IPS-20b (cell line): ENCODE data around the gene RSU1.

ENCODE experiments used
- H3K27ac ChIP-seq: one replicate; pipeline ENCODE4 v1.5.1; 2013; ENCODE audit warnings: low read length
- H3K27me3 ChIP-seq: 2 replicates; pipeline ENCODE4 v1.6.1; 2013; ENCODE audit warnings: mild to moderate bottlenecking, low read length, inconsistent platforms; ENCODE audit not compliant: insufficient read depth
- H3K36me3 ChIP-seq: 2 replicates; pipeline ENCODE4 v1.6.1; 2013; ENCODE audit warnings: low read depth, mild to moderate bottlenecking, inconsistent platforms, low read length, moderate library complexity; ENCODE audit not compliant: insufficient read depth
- H3K4me1 ChIP-seq: 2 replicates; pipeline ENCODE4 v1.6.1; 2013; ENCODE audit warnings: mild to moderate bottlenecking, control low read depth, inconsistent platforms, low read length, moderate library complexity; ENCODE audit not compliant: insufficient read depth
- H3K4me3 ChIP-seq: 2 replicates; pipeline ENCODE4 v1.5.1; 2013; ENCODE audit warnings: mild to moderate bottlenecking, low read length, inconsistent platforms
- H3K9ac ChIP-seq: 2 replicates; pipeline ENCODE4 v1.6.1; 2013; ENCODE audit warnings: low read depth, mild to moderate bottlenecking, inconsistent platforms, low read length, moderate library complexity
- H3K9me3 ChIP-seq: 2 replicates; pipeline ENCODE4 v1.6.1; 2013; ENCODE audit warnings: mild to moderate bottlenecking, low read depth, low read length, inconsistent platforms; ENCODE audit not compliant: insufficient read depth

RSU1 gene

GRCh38 chr10:16732376-16732775 is 84.8 kb downstream of the RSU1 start:
- Histone ChIP-seq H3K4me3 (no peak overlapping the region), H3K27ac (no peak overlapping the region), H3K9ac (no peak overlapping the region), H3K4me1 (no peaks in the 10 kb centered on the region), H3K9me3 (no peaks in the 10 kb centered on the region), H3K36me3 (no peaks in the 10 kb centered on the region), H3K27me3 (no peaks in the 10 kb centered on the region)

GRCh38 chr10:16728266-16728665 is 89.0 kb downstream of the RSU1 start:
- Histone ChIP-seq H3K9me3 (no peaks in the 10 kb centered on the region), H3K27ac (no peak overlapping the region), H3K4me1 (no peaks in the 10 kb centered on the region), H3K9ac (no peak overlapping the region), H3K4me3 (no peak overlapping the region), H3K36me3 (no peaks in the 10 kb centered on the region), H3K27me3 (no peaks in the 10 kb centered on the region)

DNA sequence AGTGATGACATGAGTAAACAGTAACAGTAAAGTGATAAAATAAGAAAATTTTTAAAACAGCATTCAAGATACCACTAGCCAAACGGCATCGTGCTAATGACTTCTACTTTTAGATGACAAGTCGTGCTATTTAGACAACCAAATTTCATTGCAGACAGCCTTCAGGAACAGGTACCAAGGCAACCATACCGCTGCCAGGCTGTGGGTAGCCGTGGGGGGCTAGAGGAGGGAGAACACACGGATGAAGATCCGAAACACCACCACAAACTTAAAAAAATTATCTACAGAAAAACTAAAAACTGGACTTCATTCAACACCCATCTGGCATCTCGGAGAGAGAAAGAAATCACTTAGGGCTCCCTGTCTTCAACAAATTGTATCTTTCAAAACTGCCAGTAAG is 89.6 kb downstream of the RSU1 start:
- no peaks in the 10 kb centered on the region for H3K36me3 ChIP-seq
- H3K9me3 ChIP-seq: no peaks in the 10 kb centered on the region
- H3K4me3 ChIP-seq: no peak overlapping the region
- H3K27ac ChIP-seq: no peak overlapping the region
- no peak overlapping the region for H3K9ac ChIP-seq
- H3K27me3 ChIP-seq: no peaks in the 10 kb centered on the region
- H3K4me1 ChIP-seq: no peaks in the 10 kb centered on the region

DNA sequence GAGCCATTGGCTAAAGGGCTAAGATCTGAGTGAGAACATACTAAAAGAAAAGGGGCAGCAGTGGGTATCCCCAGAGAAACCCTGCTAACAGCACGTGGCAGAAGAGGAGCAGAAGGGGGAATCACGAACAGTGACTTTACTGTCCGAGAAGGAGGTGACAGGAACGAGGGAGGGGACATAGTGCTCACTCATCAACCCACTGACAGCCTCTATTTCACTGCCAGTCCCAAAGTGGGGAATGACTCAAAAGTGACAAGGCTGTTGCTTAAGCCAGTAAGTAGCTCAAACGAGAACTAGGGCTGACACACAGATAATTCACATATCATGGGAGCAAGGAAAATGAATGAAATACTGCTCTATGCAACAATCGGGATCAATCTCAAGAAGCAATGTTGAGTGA is 92.7 kb downstream of the RSU1 start:
- H3K9me3 ChIP-seq: no peaks in the 10 kb centered on the region
- no peak overlapping the region for H3K4me3 ChIP-seq
- no peaks in the 10 kb centered on the region for H3K36me3 ChIP-seq
- no peak overlapping the region for H3K9ac ChIP-seq
- H3K27me3 ChIP-seq: no peaks in the 10 kb centered on the region
- H3K4me1 ChIP-seq: no peaks in the 10 kb centered on the region
- no peak overlapping the region for H3K27ac ChIP-seq

DNA sequence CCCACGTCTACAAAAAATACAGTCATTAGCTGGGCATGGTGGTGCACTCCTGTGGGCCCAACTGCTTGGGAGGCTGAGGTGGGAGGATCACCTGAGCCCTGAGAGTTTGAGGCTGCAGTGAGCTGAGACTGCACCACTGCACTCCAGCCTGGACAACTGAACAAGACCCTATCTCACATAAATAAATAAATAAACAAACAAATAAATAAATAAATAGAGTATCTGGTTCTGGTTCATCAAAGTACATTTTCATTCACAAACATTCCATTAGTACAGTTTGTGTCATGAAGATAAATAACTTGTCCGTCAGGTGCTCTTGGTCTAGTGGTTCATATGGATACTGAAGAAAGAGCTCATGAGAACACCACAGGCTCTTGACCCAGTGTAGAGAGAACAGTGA is 96.4 kb downstream of the RSU1 start:
- Histone ChIP-seq H3K4me3 (no peak overlapping the region), H3K36me3 (no peaks in the 10 kb centered on the region), H3K4me1 (no peaks in the 10 kb centered on the region), H3K27me3 (no peaks in the 10 kb centered on the region), H3K9ac (no peak overlapping the region), H3K9me3 (no peaks in the 10 kb centered on the region), H3K27ac (no peak overlapping the region)

GRCh38 chr10:16717622-16718395 is 99.4 kb downstream of the RSU1 start:
- H3K36me3 ChIP-seq: no peaks in the 10 kb centered on the region

DNA sequence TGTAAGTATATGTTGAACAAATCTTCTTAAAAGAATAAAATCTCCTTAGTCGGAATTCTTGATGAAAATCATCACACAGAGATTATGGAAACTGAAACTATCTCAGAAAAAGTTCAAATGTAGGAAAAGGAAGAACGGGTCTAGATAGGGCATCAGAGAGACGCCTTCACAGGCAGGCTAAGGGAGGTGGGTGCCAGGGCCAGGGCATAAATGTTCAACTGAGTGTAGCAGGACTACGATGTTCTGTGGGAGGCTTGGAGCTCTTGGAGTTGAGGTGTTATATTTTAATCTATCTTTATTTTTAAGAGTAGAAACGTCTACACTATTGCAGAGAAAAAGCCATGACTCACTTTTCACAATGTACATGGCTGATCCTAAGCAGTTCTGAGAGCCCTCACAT is 101.2 kb downstream of the RSU1 start:
- Histone ChIP-seq H3K9ac (no peak overlapping the region), H3K36me3 (no peaks in the 10 kb centered on the region), H3K4me1 (no peaks in the 10 kb centered on the region), H3K27me3 (no peaks in the 10 kb centered on the region), H3K4me3 (no peak overlapping the region), H3K27ac (no peak overlapping the region), H3K9me3 (peaks cover 29% of the 10 kb centered on the region)

More at GRCh38 chr10:16717622-16718395, 99.4 kb downstream of the RSU1 start:
- Histone ChIP-seq H3K9ac (no peak overlapping the region), H3K4me1 (no peaks in the 10 kb centered on the region), H3K9me3 (peaks cover 14% of the 10 kb centered on the region; the same call in 1 of the 2 replicates), H3K4me3 (no peak overlapping the region), H3K27me3 (no peaks in the 10 kb centered on the region), H3K27ac (no peak overlapping the region)

DNA sequence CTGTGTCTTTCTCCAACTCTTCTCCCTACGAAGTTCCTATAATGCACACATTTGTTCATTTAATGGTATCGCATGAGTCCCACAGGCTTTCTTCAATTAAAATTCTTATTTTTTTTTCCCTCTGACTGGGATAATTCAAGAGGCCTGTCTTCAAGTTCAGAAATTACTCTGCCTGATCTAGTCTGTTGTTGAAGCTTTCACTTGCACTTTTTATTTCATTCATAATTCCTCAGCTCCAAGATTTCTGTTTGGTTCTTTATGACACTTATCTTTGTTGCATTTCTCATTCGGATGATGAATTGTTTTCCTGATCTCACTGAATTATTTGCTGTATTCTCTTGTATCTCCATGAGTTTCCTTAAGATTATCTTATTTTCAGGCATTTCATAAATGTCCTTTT is 103.9 kb downstream of the RSU1 start:
- Histone ChIP-seq H3K9ac (no peak overlapping the region), H3K27me3 (no peaks in the 10 kb centered on the region), H3K9me3 (peaks cover 29% of the 10 kb centered on the region), H3K36me3 (no peaks in the 10 kb centered on the region), H3K27ac (no peak overlapping the region), H3K4me3 (no peak overlapping the region), H3K4me1 (no peaks in the 10 kb centered on the region)

DNA sequence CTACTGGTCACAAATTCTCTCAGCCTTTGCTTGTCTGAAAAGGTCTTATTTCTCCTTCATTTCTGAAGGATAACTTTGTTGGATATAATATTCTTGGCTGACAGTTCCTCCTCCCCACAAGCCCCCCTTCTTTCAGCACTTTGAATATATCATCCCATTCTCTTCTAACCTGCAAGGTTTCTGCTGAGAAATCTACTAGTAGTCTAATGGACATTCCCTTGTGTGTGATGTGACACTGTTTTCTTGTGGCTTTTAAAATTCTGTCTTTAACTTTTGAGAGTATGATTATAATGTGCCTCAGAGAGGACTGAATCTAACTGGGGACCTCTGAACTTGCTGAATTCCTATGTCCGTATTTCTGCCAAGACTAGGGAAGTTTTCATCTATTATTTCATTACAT is 104.3 kb downstream of the RSU1 start:
- Histone ChIP-seq H3K27ac (no peak overlapping the region), H3K9me3 (peaks cover 29% of the 10 kb centered on the region), H3K36me3 (no peaks in the 10 kb centered on the region), H3K4me3 (no peak overlapping the region), H3K27me3 (no peaks in the 10 kb centered on the region), H3K9ac (no peak overlapping the region), H3K4me1 (no peaks in the 10 kb centered on the region)

- H3K27me3 ChIP-seq: no peaks in the 10 kb centered on the region
- H3K4me1 ChIP-seq: no peaks in the 10 kb centered on the region
- no peak overlapping the region for H3K4me3 ChIP-seq
These were observed 116.9 kb downstream of the RSU1 start for GRCh38 chr10:16700331-16700730.

DNA sequence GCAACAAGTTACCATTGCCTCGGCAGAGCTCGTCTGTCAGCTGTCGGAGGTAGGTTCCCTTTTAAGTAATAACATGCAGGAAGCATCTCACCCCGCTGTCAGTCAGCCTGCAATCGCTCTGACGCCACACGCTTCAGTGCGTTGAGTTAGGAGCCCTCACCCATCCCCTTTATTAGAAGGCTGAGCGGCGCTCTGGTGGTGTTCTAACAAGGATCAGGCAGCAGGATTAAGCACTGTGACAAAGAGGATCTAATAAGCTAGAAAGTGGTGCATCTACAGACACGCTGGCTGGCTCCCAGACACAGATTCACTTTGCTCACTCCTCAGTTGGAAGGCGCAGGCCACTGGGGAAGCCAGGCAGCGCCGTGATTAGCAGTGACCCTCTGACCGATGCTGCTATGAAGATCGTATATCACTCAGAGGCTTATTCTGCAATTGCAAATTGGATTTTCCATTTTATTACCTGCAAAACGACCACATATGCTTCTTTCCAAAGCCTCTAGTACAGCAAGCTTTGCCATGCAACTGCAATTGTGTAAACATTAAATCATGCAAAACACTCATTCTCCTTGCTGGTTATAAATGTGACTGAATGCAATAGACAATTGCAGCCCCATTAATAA is 117.7 kb downstream of the RSU1 start:
- H3K9me3 ChIP-seq: peaks cover 6% of the 10 kb centered on the region; the same call in 1 of the 2 replicates
- no peaks in the 10 kb centered on the region for H3K27me3 ChIP-seq
- no peak overlapping the region for H3K27ac ChIP-seq
- no peaks in the 10 kb centered on the region for H3K4me1 ChIP-seq
- H3K4me3 ChIP-seq: no peak overlapping the region
- H3K9ac ChIP-seq: no peak overlapping the region
- no peaks in the 10 kb centered on the region for H3K36me3 ChIP-seq

More at GRCh38 chr10:16700331-16700730, 116.9 kb downstream of the RSU1 start:
- Histone ChIP-seq H3K36me3 (no peaks in the 10 kb centered on the region), H3K9ac (no peak overlapping the region), H3K9me3 (peaks cover 6% of the 10 kb centered on the region; the same call in 1 of the 2 replicates), H3K27ac (no peak overlapping the region)

- no peaks in the 10 kb centered on the region for H3K36me3 ChIP-seq
- no peak overlapping the region for H3K27ac ChIP-seq
- H3K9me3 ChIP-seq: peaks cover 6% of the 10 kb centered on the region; the same call in 1 of the 2 replicates
- H3K4me3 ChIP-seq: no peak overlapping the region
- no peaks in the 10 kb centered on the region for H3K4me1 ChIP-seq
- no peaks in the 10 kb centered on the region for H3K27me3 ChIP-seq
- H3K9ac ChIP-seq: no peak overlapping the region
These were observed 118.8 kb downstream of the RSU1 start for GRCh38 chr10:16698461-16698860.
